Spinal cord (tissue), 10 donors: ENCODE measurements around the gene ASAP2. TPM values are rescaled to one million over a fixed set of nuclear protein-coding genes. Genes with fewer than 3 reads are reported as not detected.

Experiments
- DNase-seq, 6 donors: peaks; one replicate each; pipeline versions ENCODE4 v3.0.0 to v3.0.0-alpha.2; 2013 to 2015; ENCODE audit warnings: low spot score in 6 of 6, low read depth in 4 of 6
- H3K27ac ChIP-seq: one replicate; pipeline ENCODE4 v1.5.1; 2013; ENCODE audit warnings: low read depth, low read length, control low read depth
- H3K27me3 ChIP-seq: one replicate; pipeline ENCODE4 v1.6.1; 2013; ENCODE audit warnings: low read length; ENCODE audit not compliant: control insufficient read depth, insufficient read depth
- H3K36me3 ChIP-seq: one replicate; pipeline ENCODE4 v1.6.1; 2013; ENCODE audit warnings: low read length; ENCODE audit not compliant: control insufficient read depth, insufficient read depth
- H3K4me1 ChIP-seq: one replicate; pipeline ENCODE4 v1.6.1; 2013; ENCODE audit warnings: low read length; ENCODE audit not compliant: control insufficient read depth, insufficient read depth
- H3K4me3 ChIP-seq: one replicate; pipeline ENCODE4 v1.5.1; 2013; ENCODE audit warnings: low read depth, low read length, control low read depth
- H3K9me3 ChIP-seq: one replicate; pipeline ENCODE4 v1.6.1; 2013; ENCODE audit warnings: low read length; ENCODE audit not compliant: control insufficient read depth, insufficient read depth
- WGBS: methylation state at CpG from one replicate; pipeline ENCODE4 v1.1.5; 2013; ENCODE audit warnings: missing lambda C conversion rate; ENCODE audit not compliant: insufficient coverage; 5-methylcytosine and 5-hydroxymethylcytosine counted together
- polyA plus RNA-seq, 2 donors: library from polyadenylated mRNA; unstranded; fragments of 120-200 nt; gene quantifications; one replicate each; pipeline ENCODE4 v1.2.1, GENCODE V29; 2013; ENCODE audit not compliant: insufficient read length in 2 of 2
- total RNA-seq, 2 donors: library from RNA; depleted of rRNA in 1 of 2; stranded (reverse); fragments of 120-200 nt in 1 of 2; fragments of >200 nt in 1 of 2; gene quantifications; one replicate each; pipeline versions ENCODE4 v1.2.3 to v1.2.4, GENCODE V29; 2013 to 2014
- donor health status: healthy.

Gene ASAP2
- total and polyA plus RNA-seq, 4 donors = 30.4 to 48.6 (median 32.5) TPM

- Histone ChIP-seq H3K4me1 (peaks cover 36% of the 10 kb centered on the region), H3K4me3 (no peak overlapping the region), H3K36me3 (no peaks in the 10 kb centered on the region), H3K27ac (no peak overlapping the region), H3K9me3 (no peaks in the 10 kb centered on the region), H3K27me3 (no peaks in the 10 kb centered on the region)
- 51% methylated on average over 6 of the region's 6 CpGs for WGBS
- no peak for DNase-seq
These were observed 30.3 kb downstream of the ASAP2 start for GRCh38 chr2:9236867-9237266.

GRCh38 chr2:9237831-9238230 lies 31.2 kb downstream of the ASAP2 start:
- 100% methylated on average over 2 of the region's 5 CpGs for WGBS
- Histone ChIP-seq H3K27ac (no peak overlapping the region), H3K9me3 (no peaks in the 10 kb centered on the region), H3K4me1 (peaks cover 31% of the 10 kb centered on the region), H3K4me3 (no peak overlapping the region), H3K27me3 (no peaks in the 10 kb centered on the region), H3K36me3 (no peaks in the 10 kb centered on the region)
- DNase-seq = no peak

- H3K27me3 ChIP-seq = no peaks in the 10 kb centered on the region
- no peaks in the 10 kb centered on the region for H3K36me3 ChIP-seq
- peaks cover 31% of the 10 kb centered on the region for H3K4me1 ChIP-seq
- H3K27ac ChIP-seq = no peak overlapping the region
- H3K9me3 ChIP-seq = no peaks in the 10 kb centered on the region
- DNase-seq = peak in 1 of 6 donors; percentile 87
- H3K4me3 ChIP-seq = no peak overlapping the region
- WGBS = no CpG with 5 or more reads among the region's 7 CpGs
These were observed 32.1 kb downstream of the ASAP2 start for GRCh38 chr2:9238591-9239326.

- Histone ChIP-seq H3K9me3 (no peaks in the 10 kb centered on the region), H3K27me3 (no peaks in the 10 kb centered on the region), H3K4me3 (no peak overlapping the region), H3K27ac (no peak overlapping the region), H3K4me1 (peaks cover 24% of the 10 kb centered on the region), H3K36me3 (no peaks in the 10 kb centered on the region)
- DNase-seq = no peak
- 100% methylated on average over 2 of the region's 5 CpGs for WGBS
These were observed 33.0 kb downstream of the ASAP2 start for GRCh38 chr2:9239616-9240015.

GRCh38 chr2:9240745-9241144 lies 34.1 kb downstream of the ASAP2 start:
- Histone ChIP-seq H3K27ac (no peak overlapping the region), H3K36me3 (no peaks in the 10 kb centered on the region), H3K27me3 (no peaks in the 10 kb centered on the region), H3K4me3 (no peak overlapping the region), H3K4me1 (peaks cover 13% of the 10 kb centered on the region), H3K9me3 (no peaks in the 10 kb centered on the region)
- WGBS = 89% methylated on average over 4 of the region's 4 CpGs
- DNase-seq = no peak

- H3K36me3 ChIP-seq = no peaks in the 10 kb centered on the region
- H3K27me3 ChIP-seq = no peaks in the 10 kb centered on the region
- DNase-seq = no peak
- 97% methylated on average over 5 of the region's 6 CpGs for WGBS
- H3K9me3 ChIP-seq = no peaks in the 10 kb centered on the region
- no peak overlapping the region for H3K27ac ChIP-seq
- no peak overlapping the region for H3K4me3 ChIP-seq
- peaks cover 11% of the 10 kb centered on the region for H3K4me1 ChIP-seq
These were observed 34.6 kb downstream of the ASAP2 start for GRCh38 chr2:9241233-9241632.

- no CpG with 5 or more reads among the region's 8 CpGs for WGBS
- DNase-seq = no peak
- H3K27me3 ChIP-seq = no peaks in the 10 kb centered on the region
- no peaks in the 10 kb centered on the region for H3K9me3 ChIP-seq
- H3K4me1 ChIP-seq = peaks cover 16% of the 10 kb centered on the region
- no peaks in the 10 kb centered on the region for H3K36me3 ChIP-seq
- no peak overlapping the region for H3K4me3 ChIP-seq
- no peak overlapping the region for H3K27ac ChIP-seq
These were observed 36.7 kb downstream of the ASAP2 start for GRCh38 chr2:9243357-9243756.

- no peak for DNase-seq
- H3K4me3 ChIP-seq = no peak overlapping the region
- no peak overlapping the region for H3K27ac ChIP-seq
- WGBS = 68% methylated on average over 4 of the region's 7 CpGs
- H3K9me3 ChIP-seq = no peaks in the 10 kb centered on the region
- H3K4me1 ChIP-seq = peaks cover 21% of the 10 kb centered on the region
- no peaks in the 10 kb centered on the region for H3K27me3 ChIP-seq
- no peaks in the 10 kb centered on the region for H3K36me3 ChIP-seq
These were observed 38.5 kb downstream of the ASAP2 start for GRCh38 chr2:9244985-9245544.

GRCh38 chr2:9247177-9247576 lies 40.6 kb downstream of the ASAP2 start:
- Histone ChIP-seq H3K9me3 (no peaks in the 10 kb centered on the region), H3K36me3 (no peaks in the 10 kb centered on the region), H3K27ac (no peak overlapping the region), H3K4me1 (peaks cover 31% of the 10 kb centered on the region), H3K4me3 (no peak overlapping the region), H3K27me3 (no peaks in the 10 kb centered on the region)
- peak in 2 of 6 donors; percentile 81 to 83 for DNase-seq
- 53% methylated on average over 11 of the region's 13 CpGs for WGBS

GRCh38 chr2:9247786-9248185 lies 41.2 kb downstream of the ASAP2 start:
- WGBS = 49% methylated on average over 5 of the region's 6 CpGs
- Histone ChIP-seq H3K27me3 (no peaks in the 10 kb centered on the region), H3K27ac (no peak overlapping the region), H3K9me3 (no peaks in the 10 kb centered on the region), H3K4me1 (peaks cover 31% of the 10 kb centered on the region), H3K4me3 (no peak overlapping the region), H3K36me3 (no peaks in the 10 kb centered on the region)
- DNase-seq = no peak
